Measurements from ENCODE around the gene PDE4B.

PDE4B gene
- 80.8 to 192 (median 125) reads per million in 4 experiments for total RNA-seq

DNA sequence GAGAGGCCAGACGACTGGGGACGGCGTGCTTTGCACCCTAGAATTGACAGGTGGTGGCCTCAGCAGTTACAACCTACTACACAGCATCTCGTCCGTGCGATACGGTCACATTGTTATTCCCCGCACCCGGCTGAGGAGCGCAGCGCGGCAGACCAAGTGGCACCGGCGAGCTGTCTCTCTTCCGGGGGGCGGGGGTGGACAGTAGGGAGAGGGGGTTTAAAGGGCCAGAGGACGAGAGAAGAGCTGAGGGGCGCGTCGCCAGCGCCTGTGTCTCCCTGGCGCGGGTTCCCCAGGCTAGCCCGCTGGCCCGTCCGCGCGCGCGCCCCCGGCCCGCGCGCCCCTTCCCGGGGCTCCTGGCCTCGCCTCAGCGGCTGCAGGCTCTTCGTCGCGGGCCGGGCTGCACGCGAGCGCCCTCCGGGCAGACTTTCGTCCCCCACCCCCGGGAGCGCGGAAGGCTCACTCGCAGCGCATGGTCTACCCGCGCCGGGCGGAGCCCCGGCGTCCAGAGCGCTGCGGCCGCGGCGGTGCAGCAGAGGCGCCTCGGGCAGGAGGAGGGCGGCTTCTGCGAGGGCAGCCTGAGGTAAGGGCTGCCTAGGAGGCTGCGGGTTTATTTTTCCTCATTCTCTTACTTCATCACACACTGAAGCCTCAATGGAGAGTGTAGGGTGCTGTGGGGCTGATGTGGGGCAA lies at the start of gene PDE4B:
PDE4B (plus strand) TSS at position 227 of the 690 bp plus-strand sequence.
- no peak for DNase-seq

DNA sequence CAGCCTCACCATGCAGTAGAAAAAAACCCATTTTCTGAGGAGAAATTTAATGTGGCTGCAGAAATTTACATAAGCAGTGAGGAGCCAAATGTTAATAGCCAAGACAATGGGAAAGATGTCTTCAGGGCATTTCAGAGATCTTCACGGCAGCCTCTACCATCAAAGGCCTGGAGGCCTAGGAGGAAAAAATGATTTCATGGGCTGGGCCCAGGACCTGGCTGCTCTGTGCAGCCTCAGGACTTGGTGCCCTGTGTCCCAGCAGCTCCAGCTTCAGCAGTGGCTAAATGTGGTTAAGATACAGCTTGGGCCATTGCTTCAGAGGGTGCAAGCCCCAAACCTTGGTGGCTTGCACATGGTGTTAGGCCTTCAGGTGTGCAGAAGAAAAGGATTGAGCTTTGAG lies 48.0 kb upstream of the PDE4B start:
- DNase-seq: no peak

- no peak for DNase-seq
These were observed 40.7 kb upstream of the PDE4B start for GRCh38 chr1:65751961-65752360.

- no peak for DNase-seq
These were observed 36.1 kb upstream of the PDE4B start for GRCh38 chr1:65756616-65757015.

DNA sequence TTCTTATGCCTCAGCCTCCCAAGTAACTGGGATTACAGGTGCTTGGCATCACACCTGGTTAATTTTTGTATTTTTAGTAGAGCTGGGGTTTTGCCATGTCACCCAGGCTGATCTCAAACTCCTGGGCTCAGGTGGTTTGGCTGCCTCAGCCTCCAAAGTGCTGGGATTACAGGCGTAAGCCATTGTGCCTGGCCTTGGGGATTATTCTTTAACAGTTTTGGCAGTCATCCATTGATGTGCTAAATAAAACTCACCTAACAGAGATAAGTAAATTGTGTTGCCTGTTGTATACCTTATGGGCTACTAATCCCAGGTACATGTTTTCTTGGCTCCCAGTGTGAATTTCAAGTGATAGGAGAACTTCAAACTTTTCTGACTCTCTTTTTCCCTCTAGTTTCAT lies 35.2 kb upstream of the PDE4B start:
- no peak for DNase-seq

DNA sequence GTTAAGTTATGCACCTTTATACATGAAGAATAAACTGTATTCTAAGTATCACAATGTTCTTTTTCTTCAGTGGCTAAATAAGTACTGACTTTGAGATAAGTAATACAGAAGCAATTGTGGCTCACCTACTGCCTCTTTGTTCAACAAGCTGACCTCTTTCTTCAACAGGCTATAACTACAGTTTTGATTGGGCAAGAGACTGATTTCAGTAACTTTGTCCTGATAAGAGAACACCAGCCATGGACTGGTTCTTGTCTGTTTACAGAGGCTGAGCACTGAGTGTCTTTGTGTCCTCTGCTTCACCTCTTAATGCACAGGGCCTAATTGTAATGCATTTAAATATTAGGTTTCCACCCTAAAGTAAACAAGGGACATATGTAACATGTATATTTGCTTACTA lies 34.6 kb upstream of the PDE4B start:
- no peak for DNase-seq

GRCh38 chr1:65759516-65759915 lies 33.2 kb upstream of the PDE4B start:
- no peak for DNase-seq

- no peak for DNase-seq
These were observed 30.4 kb upstream of the PDE4B start for GRCh38 chr1:65762081-65762862.

GRCh38 chr1:65764052-65764451 lies 28.6 kb upstream of the PDE4B start:
- no peak for DNase-seq

GRCh38 chr1:65765631-65766030 lies 27.1 kb upstream of the PDE4B start:
- DNase-seq: no peak

DNA sequence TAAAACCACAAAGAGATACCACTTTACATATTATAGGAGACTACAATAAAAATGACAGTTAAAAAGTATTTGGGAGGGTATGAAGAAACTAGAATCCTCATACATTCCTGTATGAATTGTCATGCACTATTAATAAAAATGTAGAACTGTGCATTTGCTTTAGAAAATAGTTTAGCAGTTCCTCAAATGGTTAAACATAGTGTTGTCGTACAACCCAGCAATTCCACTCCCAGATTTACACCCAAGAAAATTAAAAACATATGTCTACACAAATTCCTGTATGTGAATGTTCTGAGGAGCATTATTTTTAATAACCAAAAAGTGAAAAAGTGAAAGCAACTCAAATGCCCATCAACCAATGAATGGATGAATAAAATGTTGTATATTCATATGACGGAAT lies 23.1 kb upstream of the PDE4B start:
- no peak for DNase-seq

DNA sequence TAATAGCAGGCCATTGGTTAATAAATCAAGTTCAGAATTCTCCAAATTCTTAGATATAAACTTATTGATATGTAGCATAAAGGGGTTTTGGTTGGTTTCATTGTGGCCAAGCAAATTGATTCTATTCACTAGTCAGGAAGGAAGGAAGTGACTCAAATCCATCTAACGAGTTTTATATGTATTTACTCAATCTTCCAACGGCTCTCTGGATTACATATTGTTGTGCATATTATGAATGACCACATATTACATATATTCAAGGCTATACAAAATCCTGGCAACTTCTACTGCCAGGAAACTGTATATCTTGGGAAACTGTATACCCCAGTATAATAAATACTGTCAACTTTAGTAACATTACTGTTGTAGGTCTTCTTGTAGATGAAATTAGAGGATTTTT lies 20.1 kb upstream of the PDE4B start:
- DNase-seq: no peak

DNA sequence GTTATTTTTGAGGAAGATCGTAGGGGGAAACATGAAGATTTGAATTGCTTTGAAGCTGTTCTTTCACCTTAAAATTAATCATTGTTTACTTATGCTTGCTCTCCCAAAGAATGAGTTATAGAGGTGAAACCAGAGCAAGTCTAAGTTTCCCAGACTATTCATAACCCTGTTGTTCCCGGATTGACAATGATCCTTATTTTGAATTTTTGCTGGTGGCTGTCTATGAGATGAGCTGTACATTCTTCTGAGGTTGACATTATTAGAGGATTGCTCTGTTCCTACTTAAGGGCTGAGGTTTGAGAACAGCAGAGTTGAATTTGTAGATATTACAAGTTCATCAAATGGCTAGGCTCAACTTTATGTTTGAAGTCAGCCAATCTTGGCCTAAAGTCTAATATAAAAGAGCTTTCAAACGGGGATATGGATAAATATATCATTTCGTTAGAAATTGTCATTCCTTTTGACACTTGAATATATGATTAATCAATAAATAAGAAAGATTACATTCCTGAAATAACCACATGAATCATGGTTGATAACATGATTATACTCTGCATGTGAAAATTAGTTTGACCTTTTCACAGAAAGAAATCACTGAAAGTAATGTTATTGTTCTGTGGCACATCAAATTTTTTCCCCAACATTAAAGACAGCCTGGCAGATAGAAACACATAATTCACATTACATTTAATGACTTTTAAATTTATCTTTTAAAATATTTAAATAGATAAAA lies 19.1 kb upstream of the PDE4B start:
- no peak for DNase-seq

- DNase-seq: no peak
These were observed 3.9 kb upstream of the PDE4B start for GRCh38 chr1:65788762-65789161.

GRCh38 chr1:65791396-65791795 lies 1.3 kb upstream of the PDE4B start:
- no peak for DNase-seq

DNA sequence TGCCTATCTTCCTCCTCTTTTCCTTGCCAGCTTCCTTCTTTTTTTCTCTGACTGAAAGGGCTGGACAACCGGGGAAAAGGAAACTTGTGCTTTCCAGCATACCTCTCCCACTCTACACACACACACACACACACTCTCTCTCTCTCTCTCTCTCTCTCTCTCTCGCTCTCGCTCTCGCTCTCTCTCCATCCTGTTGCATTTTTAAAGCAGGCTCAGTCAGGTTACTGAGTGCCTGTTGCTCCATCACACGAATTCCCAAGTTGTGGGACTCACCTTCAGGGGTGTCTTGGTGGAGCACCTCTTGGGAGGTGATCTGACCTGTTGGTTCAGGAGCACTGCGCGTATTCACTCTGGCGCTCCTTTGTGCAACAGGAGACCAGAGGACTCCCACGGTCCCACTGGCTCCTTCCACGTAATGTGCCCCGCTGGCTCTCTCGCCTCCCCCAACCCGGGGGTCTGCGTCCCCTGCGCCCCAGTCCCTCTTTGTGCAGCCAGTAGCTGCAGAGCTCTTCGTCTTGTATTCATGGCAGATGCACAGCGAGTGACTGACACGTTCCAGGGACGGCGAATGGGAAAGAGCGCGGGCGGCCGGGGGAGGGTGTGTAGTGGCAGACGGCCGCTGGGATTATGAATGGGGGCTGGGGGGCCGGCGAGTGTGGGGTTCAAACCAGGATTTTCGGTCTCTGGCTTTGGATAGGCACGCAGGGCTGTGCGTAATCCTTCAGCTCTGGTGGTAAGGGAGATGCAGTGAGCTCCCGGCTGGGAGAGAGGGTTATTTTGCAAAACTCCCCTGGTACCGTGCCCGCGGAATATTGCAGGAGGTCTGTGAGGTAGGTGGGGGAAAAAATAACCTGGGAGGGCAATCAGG lies 660 bp upstream of the PDE4B start:
- no peak for DNase-seq

GRCh38 chr1:65793359-65793732 lies 651 bp downstream of the PDE4B start:
- DNase-seq: no peak

DNA sequence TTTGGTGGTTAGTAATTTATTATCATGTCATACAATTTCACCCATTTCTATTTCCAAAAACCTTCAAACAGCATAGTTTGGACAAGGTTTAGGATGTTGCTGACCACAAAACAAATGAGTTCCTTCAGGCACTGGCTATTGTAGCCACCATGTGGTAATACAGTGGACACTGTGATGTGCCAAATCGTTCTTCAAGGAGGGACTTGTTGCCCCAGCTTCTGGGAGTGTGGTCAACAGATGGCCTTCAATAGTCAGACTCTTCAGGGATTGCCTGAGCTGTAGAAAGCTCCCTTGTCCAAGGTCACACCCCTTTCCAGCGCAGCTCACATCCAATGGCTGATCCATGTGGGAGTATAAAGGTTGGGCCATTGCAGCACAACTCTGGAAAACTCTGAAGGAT lies 2.6 kb downstream of the PDE4B start:
- no peak for DNase-seq

DNA sequence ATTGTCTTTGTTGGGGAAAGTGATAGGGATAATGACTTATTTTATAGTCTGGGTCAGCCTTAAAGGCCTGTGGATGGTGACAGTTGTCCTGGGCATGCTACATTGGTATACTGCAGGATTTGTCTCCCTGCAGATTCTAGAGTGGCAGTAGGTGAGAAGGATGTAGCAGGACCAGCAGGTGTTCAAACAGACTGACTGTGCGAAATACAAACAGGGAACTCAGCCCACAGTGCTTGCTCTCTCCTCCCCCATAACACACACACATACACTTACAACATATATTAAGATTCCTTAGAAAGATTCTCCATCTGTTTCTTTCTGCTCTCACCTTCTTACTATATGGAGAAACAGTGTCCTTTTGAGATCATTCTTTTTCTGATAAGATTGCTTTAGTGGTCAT lies 6.9 kb downstream of the PDE4B start:
- DNase-seq: no peak

DNA sequence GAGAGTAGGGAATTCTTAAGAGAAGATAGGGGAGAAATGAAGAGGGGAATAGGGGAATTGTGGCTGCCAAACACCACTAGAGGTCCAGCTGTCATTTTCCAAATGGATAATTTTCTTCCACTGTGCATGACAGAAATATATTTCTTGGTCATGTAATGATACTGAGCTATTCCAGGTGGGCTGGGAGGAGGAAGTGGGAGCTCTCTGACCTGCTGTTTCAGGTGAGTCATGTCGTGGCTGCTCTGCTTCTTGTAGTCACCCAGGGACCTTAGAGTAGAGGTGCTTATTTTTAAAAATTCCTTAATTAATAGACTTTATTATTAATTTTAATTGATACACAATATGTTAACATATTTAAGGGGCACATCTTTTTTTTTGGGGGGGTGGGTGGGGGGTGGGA lies 11.9 kb downstream of the PDE4B start:
- no peak for DNase-seq

- no peak for DNase-seq
These were observed 19.4 kb downstream of the PDE4B start for GRCh38 chr1:65812065-65812464.

DNA sequence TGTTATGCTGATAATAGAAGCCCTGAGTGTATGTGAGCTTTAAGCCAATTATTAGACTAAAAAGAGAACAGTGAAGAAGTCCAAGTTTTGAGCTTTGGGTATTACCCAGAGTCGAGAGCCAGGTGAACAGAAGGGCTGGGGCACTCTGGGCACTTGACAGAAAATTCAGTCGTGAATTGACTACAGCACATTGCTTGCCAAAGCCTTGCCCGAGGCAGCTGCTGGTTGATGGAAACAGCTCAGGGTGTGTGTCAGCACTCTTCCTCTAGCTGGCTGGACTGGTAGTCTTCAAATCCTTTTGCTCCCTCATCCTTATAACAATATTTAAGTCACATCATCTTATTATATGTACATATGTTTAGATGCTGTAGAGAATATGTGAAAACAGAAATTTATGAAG lies 21.3 kb downstream of the PDE4B start:
- DNase-seq: no peak

- no peak for DNase-seq
These were observed 22.1 kb downstream of the PDE4B start for GRCh38 chr1:65814752-65815151.

Measured in effector CD8-positive, alpha-beta T cell (primary cell).